Osteocyte (in vitro differentiated cells): Measurements from ENCODE around the gene CLCA4. TPM values are rescaled to one million over a fixed set of nuclear protein-coding genes. Genes with fewer than 3 reads are reported as not detected.

Experiments
- DNase-seq: peaks from one replicate; pipeline ENCODE4 v3.0.0; 2021; ENCODE audit warnings: mixed read lengths; ENCODE audit not compliant: unreplicated experiment; ENCODE audit errors: extremely low spot score
- H3K27ac Mint-ChIP-seq: one replicate; pipeline ENCODE4 v1.8.0; 2021; ENCODE audit warnings: mild to moderate bottlenecking, mixed read lengths; ENCODE audit not compliant: unreplicated experiment
- H3K27me3 Mint-ChIP-seq: one replicate; pipeline ENCODE4 v1.8.0; 2021; ENCODE audit warnings: mixed read lengths; ENCODE audit not compliant: unreplicated experiment
- H3K36me3 Mint-ChIP-seq: one replicate; pipeline ENCODE4 v1.8.0; 2021; ENCODE audit warnings: mixed read lengths; ENCODE audit not compliant: unreplicated experiment
- H3K4me1 Mint-ChIP-seq: one replicate; pipeline ENCODE4 v1.8.0; 2021; ENCODE audit warnings: mixed read lengths; ENCODE audit not compliant: unreplicated experiment
- H3K4me3 Mint-ChIP-seq: one replicate; pipeline ENCODE4 v1.8.0; 2021; ENCODE audit warnings: mild to moderate bottlenecking, moderate library complexity, mixed read lengths; ENCODE audit not compliant: unreplicated experiment
- H3K9me3 Mint-ChIP-seq: one replicate; pipeline ENCODE4 v1.8.0; 2021; ENCODE audit warnings: mixed read lengths; ENCODE audit not compliant: unreplicated experiment
- total RNA-seq: library from RNA; stranded (reverse); gene quantifications from 2 replicates; pipeline ENCODE4 v1.2.1, GENCODE V29; 2021
- TF ChIP-seq, protein P1 (sequence below): fragments of 200-600 bp; sonication (generic); IDR thresholded peaks from 2 replicates; pipeline ENCODE4 v1.5.0; 2021; ENCODE audit warnings: antibody characterized with exemption, mild to moderate bottlenecking, moderate library complexity

CLCA4 gene
- total RNA-seq, 1 donor from 2014 or later: not detected

DNA sequence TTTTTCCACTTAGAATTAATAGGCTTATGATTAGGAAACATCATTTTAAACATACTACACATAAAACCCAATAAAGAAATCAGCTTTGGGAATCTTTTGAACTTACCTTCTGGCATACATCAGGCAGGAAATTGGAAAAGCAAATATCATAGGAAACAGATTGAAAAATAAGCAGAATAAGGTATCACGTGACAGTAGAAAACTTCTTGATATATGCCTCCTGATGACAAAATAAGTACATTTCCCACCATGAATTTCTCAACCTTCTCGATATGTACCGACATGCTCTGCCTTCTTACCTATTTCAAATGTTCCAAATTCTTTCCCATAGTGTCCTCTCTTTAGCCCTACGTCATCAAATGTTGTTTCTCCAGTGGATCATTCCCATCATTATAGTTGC lies 72.4 kb downstream of the CLCA4 start:
- no peaks in the 10 kb centered on the region for H3K4me1 Mint-ChIP-seq
- no peaks in the 10 kb centered on the region for H3K36me3 Mint-ChIP-seq
- H3K4me3 Mint-ChIP-seq: no peak overlapping the region
- no peak overlapping the region for H3K27ac Mint-ChIP-seq
- H3K9me3 Mint-ChIP-seq: peaks cover 8% of the 10 kb centered on the region
- TF ChIP-seq, protein P1, sequence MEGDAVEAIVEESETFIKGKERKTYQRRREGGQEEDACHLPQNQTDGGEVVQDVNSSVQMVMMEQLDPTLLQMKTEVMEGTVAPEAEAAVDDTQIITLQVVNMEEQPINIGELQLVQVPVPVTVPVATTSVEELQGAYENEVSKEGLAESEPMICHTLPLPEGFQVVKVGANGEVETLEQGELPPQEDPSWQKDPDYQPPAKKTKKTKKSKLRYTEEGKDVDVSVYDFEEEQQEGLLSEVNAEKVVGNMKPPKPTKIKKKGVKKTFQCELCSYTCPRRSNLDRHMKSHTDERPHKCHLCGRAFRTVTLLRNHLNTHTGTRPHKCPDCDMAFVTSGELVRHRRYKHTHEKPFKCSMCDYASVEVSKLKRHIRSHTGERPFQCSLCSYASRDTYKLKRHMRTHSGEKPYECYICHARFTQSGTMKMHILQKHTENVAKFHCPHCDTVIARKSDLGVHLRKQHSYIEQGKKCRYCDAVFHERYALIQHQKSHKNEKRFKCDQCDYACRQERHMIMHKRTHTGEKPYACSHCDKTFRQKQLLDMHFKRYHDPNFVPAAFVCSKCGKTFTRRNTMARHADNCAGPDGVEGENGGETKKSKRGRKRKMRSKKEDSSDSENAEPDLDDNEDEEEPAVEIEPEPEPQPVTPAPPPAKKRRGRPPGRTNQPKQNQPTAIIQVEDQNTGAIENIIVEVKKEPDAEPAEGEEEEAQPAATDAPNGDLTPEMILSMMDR: no peak
- peaks cover 12% of the 10 kb centered on the region for H3K27me3 Mint-ChIP-seq
- no peak for DNase-seq

DNA sequence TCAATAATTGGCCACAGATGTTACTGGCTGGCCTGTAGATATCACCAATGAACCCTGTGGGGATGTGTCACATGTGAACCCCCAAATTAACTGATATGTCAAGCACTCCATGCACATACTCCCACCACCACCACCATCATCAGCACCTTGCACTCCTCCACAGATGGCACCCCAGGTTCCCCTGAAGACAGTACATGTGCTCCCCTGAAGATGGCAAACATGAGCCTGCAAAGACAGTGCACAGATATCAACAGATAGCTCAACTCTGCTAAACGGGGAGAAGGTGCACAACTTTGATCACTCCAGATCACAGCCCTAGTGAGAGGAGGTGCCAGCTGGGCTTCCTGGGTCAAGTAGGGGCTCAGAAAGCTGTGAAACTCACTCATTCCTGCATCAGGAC lies 74.4 kb downstream of the CLCA4 start:
- no peaks in the 10 kb centered on the region for H3K4me1 Mint-ChIP-seq
- TF ChIP-seq, protein P1: no peak
- no peak overlapping the region for H3K4me3 Mint-ChIP-seq
- peaks cover 17% of the 10 kb centered on the region for H3K27me3 Mint-ChIP-seq
- no peaks in the 10 kb centered on the region for H3K36me3 Mint-ChIP-seq
- H3K27ac Mint-ChIP-seq: no peak overlapping the region
- no peak for DNase-seq
- no peaks in the 10 kb centered on the region for H3K9me3 Mint-ChIP-seq

Other genes starting within 250 kb of the CLCA4 start
- gene ODF2L, start 150.8 kb upstream of the CLCA4 start, total RNA-seq: 44.6 and 50.6 TPM in 2 replicates
- gene CLCA2, start 122.9 kb upstream of the CLCA4 start, total RNA-seq: 0.13 TPM in 1 of 2 replicates, not detected in the other
- gene CLCA1, start 78.2 kb upstream of the CLCA4 start, total RNA-seq: not detected in 2 replicates
- 80.5 and 81.8 TPM in 2 replicates for gene SH3GLB1, start 157.5 kb downstream of the CLCA4 start, total RNA-seq